ENCODE results near the gene FBXW2.

FBXW2 gene

DNA sequence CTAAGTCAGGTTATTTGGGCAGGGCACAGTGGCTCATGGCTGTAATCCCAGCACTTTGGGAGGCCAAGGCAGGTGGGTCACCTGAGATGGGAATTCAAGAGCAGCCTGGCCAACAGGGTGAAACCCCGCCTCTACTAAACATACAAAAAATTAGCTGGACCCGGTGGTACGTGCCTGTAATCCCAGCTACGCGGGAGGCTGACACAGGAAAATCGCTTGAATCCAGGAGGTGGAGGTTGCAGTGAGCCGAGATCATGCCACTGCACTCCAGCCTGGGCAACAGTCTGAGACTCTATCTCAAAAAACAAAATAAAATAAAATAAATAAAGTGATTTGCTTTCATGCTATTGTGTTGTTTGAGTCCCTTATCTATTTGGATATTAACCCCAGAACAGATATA is 8.2 kb upstream of the FBXW2 start:
- TF ChIP-seq CTCF (IDR thresholded peaks at IDR 0.05; ENCODE audit: low read depth, low read length) = no peak
- TF ChIP-seq EZH2phosphoT487 (IDR thresholded peaks at IDR 0.05; ENCODE audit: low read depth) = no peak
- H3K9me3 ChIP-seq (ENCODE audit: insufficient read depth, low read length) = no peaks in the 10 kb centered on the region
- H2AFZ ChIP-seq (ENCODE audit: low read depth, low read length) = no peak overlapping the region
- H3K79me2 ChIP-seq (ENCODE audit: low read length) = no peaks in the 10 kb centered on the region
- no peaks in the 10 kb centered on the region for H3K4me1 ChIP-seq (ENCODE audit: low read length)
- no peak overlapping the region for H3K27ac ChIP-seq (ENCODE audit: low read length)
- H3K36me3 ChIP-seq (replicated peaks; ENCODE audit: low read depth, low read length) = no peaks in the 10 kb centered on the region
- H3K4me2 ChIP-seq (ENCODE audit: low read length) = no peak overlapping the region
- H3K9ac ChIP-seq (ENCODE audit: low read length) = no peak overlapping the region
- no peak overlapping the region for H3K4me3 ChIP-seq (ENCODE audit: low read length)
- H4K20me1 ChIP-seq (ENCODE audit: insufficient read depth, low read length) = no peaks in the 10 kb centered on the region
- H3K27me3 ChIP-seq (ENCODE audit: low read depth, low read length) = no peaks in the 10 kb centered on the region

DNA sequence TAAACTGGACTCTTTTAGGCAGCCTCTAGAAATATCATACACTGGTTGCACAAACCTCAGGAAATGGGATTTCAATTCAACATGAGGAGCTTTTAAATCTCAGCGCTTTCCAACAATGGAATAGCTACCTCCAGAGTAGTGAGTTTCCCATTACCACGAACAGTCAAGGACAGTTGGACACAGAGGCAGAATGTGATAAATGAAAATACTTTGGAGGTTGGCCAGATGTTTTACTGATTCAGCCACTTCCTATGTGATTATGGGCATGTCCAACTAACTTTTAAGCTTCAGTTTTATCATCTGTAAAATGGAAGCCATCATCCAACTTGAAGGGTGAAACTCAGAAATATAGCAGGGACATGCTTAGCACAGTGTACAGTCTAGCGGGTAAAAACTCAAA is 2.1 kb downstream of the FBXW2 start:
- no peak overlapping the region for H3K27ac ChIP-seq (ENCODE audit: low read length)
- no peak overlapping the region for H3K9ac ChIP-seq (ENCODE audit: low read length)
- no peaks in the 10 kb centered on the region for H3K27me3 ChIP-seq (ENCODE audit: low read depth, low read length)
- peaks cover 26% of the 10 kb centered on the region for H3K36me3 ChIP-seq (replicated peaks; ENCODE audit: low read depth, low read length)
- no peak for TF ChIP-seq CTCF (IDR thresholded peaks at IDR 0.05; ENCODE audit: low read depth, low read length)
- TF ChIP-seq EZH2phosphoT487 (IDR thresholded peaks at IDR 0.05; ENCODE audit: low read depth) = no peak
- no peak overlapping the region for H3K4me2 ChIP-seq (ENCODE audit: low read length)
- no peaks in the 10 kb centered on the region for H3K9me3 ChIP-seq (ENCODE audit: insufficient read depth, low read length)
- H2AFZ ChIP-seq (ENCODE audit: low read depth, low read length) = no peak overlapping the region
- peaks cover 75% of the 10 kb centered on the region for H3K79me2 ChIP-seq (ENCODE audit: low read length)
- H4K20me1 ChIP-seq (ENCODE audit: insufficient read depth, low read length) = no peaks in the 10 kb centered on the region
- H3K4me3 ChIP-seq (ENCODE audit: low read length) = no peak overlapping the region
- peaks cover 17% of the 10 kb centered on the region for H3K4me1 ChIP-seq (ENCODE audit: low read length)

GRCh38 chr9:120787933-120788332 is 5.3 kb downstream of the FBXW2 start:
- Histone ChIP-seq H3K36me3 (replicated peaks; ENCODE audit: low read depth, low read length) (peaks cover 44% of the 10 kb centered on the region), H3K27me3 (ENCODE audit: low read depth, low read length) (no peaks in the 10 kb centered on the region), H3K4me1 (ENCODE audit: low read length) (peaks cover 11% of the 10 kb centered on the region), H4K20me1 (ENCODE audit: insufficient read depth, low read length) (no peaks in the 10 kb centered on the region), H3K4me2 (ENCODE audit: low read length) (no peak overlapping the region), H3K9ac (ENCODE audit: low read length) (no peak overlapping the region), H3K27ac (ENCODE audit: low read length) (no peak overlapping the region), H3K79me2 (ENCODE audit: low read length) (peaks cover 87% of the 10 kb centered on the region), H3K4me3 (ENCODE audit: low read length) (no peak overlapping the region), H2AFZ (ENCODE audit: low read depth, low read length) (no peak overlapping the region), H3K9me3 (ENCODE audit: insufficient read depth, low read length) (no peaks in the 10 kb centered on the region)
- TF ChIP-seq EZH2phosphoT487 (IDR thresholded peaks at IDR 0.05; ENCODE audit: low read depth) (no peak), CTCF (IDR thresholded peaks at IDR 0.05; ENCODE audit: low read depth, low read length) (no peak)

DNA sequence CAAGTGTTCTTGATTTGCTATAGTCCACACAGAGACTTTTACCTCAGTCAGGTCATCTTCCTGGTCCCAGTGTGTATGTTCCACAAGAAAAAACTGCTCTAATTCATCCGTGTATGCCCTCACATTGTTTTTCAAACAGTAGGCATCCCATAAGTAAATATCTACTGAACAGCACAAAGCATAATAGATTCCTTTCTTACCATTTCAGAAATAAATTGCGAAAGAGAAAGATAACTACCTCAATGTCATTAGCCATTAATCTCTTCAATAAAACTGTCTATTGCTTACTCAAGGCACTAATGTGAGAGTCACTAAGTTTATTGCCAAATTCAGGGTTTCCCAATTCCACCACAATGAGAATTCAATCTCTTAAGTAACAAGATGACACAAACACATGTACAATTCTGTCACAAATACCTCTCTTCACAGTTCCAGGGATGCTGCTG is 9.6 kb downstream of the FBXW2 start:
- Histone ChIP-seq H3K9me3 (ENCODE audit: insufficient read depth, low read length) (no peaks in the 10 kb centered on the region), H3K36me3 (replicated peaks; ENCODE audit: low read depth, low read length) (peaks cover 48% of the 10 kb centered on the region), H3K9ac (ENCODE audit: low read length) (no peak overlapping the region), H3K79me2 (ENCODE audit: low read length) (peaks cover 71% of the 10 kb centered on the region), H3K27ac (ENCODE audit: low read length) (no peak overlapping the region), H3K4me3 (ENCODE audit: low read length) (no peak overlapping the region), H2AFZ (ENCODE audit: low read depth, low read length) (no peak overlapping the region), H3K27me3 (ENCODE audit: low read depth, low read length) (no peaks in the 10 kb centered on the region), H3K4me1 (ENCODE audit: low read length) (no peaks in the 10 kb centered on the region), H4K20me1 (ENCODE audit: insufficient read depth, low read length) (no peaks in the 10 kb centered on the region), H3K4me2 (ENCODE audit: low read length) (no peak overlapping the region)
- TF ChIP-seq CTCF (IDR thresholded peaks at IDR 0.05; ENCODE audit: low read depth, low read length) (no peak), EZH2phosphoT487 (IDR thresholded peaks at IDR 0.05; ENCODE audit: low read depth) (no peak)
